HG02938 (cell line): ENCODE data around the gene KDM4C.

ENCODE experiments used
- ATAC-seq: cut with Tn5 transposase; IDR thresholded peaks from one replicate; pipeline ENCODE4 v1.9.1; 2021; ENCODE audit warnings: mild to moderate bottlenecking, moderate library complexity; ENCODE audit not compliant: unreplicated experiment

The KDM4C gene

GRCh38 chr9:7086389-7086788 is 328.6 kb downstream of the KDM4C start:
- no peak for ATAC-seq

- ATAC-seq, result no peak
Measured at GRCh38 chr9:7088611-7089010, 330.8 kb downstream of the KDM4C start.

GRCh38 chr9:7089406-7090193 is 331.8 kb downstream of the KDM4C start:
- ATAC-seq, result no peak

GRCh38 chr9:7093040-7093439 is 335.3 kb downstream of the KDM4C start:
- no peak for ATAC-seq

- no peak for ATAC-seq
Measured at GRCh38 chr9:7094052-7094451, 336.3 kb downstream of the KDM4C start.

- no peak for ATAC-seq
Measured at GRCh38 chr9:7094576-7094975, 336.8 kb downstream of the KDM4C start.

- ATAC-seq, result peak; percentile 74
Measured at GRCh38 chr9:7095058-7095457, 337.3 kb downstream of the KDM4C start.

GRCh38 chr9:7097040-7097715 is 339.4 kb downstream of the KDM4C start:
- ATAC-seq, result no peak

GRCh38 chr9:7097785-7098752 is 340.3 kb downstream of the KDM4C start:
- ATAC-seq, result no peak

GRCh38 chr9:7103367-7103766 is 345.6 kb downstream of the KDM4C start:
- ATAC-seq, result no peak

- no peak for ATAC-seq
Measured at GRCh38 chr9:7103771-7104170, 346.0 kb downstream of the KDM4C start.

GRCh38 chr9:7104625-7105024 is 346.9 kb downstream of the KDM4C start:
- ATAC-seq, result no peak

GRCh38 chr9:7105095-7105494 is 347.3 kb downstream of the KDM4C start:
- ATAC-seq, result no peak

GRCh38 chr9:7108936-7109335 is 351.2 kb downstream of the KDM4C start:
- ATAC-seq, result no peak

GRCh38 chr9:7111413-7111812 is 353.6 kb downstream of the KDM4C start:
- no peak for ATAC-seq

- no peak for ATAC-seq
Measured at GRCh38 chr9:7115606-7116005, 357.8 kb downstream of the KDM4C start.

- peak; percentile 74 for ATAC-seq
Measured at GRCh38 chr9:7117676-7118561, 360.1 kb downstream of the KDM4C start.

GRCh38 chr9:7118633-7119032 is 360.9 kb downstream of the KDM4C start:
- no peak for ATAC-seq

- no peak for ATAC-seq
Measured at GRCh38 chr9:7119612-7120011, 361.8 kb downstream of the KDM4C start.

- ATAC-seq, result peak; percentile 64
Measured at GRCh38 chr9:7121055-7121454, 363.3 kb downstream of the KDM4C start.
